ENCODE results near the gene OSBP2. TPM values are rescaled to one million over a fixed set of nuclear protein-coding genes. Genes with fewer than 3 reads are reported as not detected.

The OSBP2 gene
- total RNA-seq, result 19.2 TPM

DNA sequence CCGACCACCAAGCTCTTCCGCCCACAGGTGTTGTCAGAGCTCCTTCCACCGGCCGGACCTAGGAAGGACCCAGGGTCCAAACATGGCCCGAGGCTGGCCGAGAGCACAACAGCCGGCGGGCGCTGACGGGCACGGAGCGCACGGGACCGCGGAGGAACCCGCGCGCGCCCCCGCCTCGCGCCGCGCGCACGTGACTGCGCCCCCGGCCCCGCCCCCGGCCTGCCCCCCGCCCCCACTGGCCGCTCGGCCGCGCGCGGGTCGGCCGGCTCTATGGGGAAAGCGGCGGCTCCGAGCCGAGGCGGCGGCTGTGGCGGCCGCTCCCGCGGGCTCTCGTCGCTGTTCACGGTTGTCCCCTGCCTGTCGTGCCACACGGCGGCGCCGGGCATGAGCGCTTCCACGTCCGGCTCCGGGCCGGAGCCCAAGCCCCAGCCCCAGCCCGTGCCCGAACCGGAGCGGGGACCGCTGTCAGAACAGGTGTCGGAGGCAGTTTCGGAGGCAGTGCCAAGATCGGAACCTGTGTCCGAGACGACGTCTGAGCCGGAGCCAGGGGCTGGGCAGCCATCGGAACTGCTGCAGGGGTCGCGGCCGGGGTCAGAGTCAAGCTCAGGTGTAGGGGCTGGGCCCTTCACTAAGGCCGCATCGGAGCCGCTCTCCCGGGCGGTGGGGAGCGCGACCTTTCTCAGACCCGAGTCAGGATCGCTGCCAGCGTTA, at the start of gene OSBP2:
TSS of gene OSBP2 (plus strand) at position 235 of the 711 bp plus-strand sequence. CDS start at position 271, 36 bp downstream.
- DNase-seq (ENCODE audit: low spot score in 2 of 2) (peak; percentile 77 to 87), FAIRE-seq (no peak)

- DNase-seq (ENCODE audit: low spot score in 2 of 2) (no peak), FAIRE-seq (no peak)
Observed at GRCh38 chr22:30646518-30647160, 48.0 kb upstream of the OSBP2 start.

GRCh38 chr22:30647536-30647935, 47.1 kb upstream of the OSBP2 start:
- no peak for FAIRE-seq

DNA sequence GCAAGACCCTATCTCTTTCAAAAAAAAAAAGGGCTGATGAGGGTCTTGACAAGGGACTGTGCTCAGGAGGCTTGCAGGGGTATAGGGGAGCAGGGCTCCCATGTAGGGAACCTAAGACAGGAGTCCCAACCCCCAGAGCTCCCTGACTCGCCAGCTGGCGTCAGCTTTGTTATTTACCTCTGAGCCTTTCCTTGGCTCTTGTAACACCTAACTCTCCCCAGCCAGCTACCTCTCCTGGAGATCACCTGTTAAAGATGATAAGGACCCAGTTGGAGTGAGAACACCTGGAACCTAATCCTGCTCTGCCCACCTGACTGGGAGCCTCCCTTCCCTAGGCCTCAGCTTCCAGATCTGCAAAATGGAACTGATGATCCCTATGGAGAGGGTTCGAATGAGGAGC, 45.8 kb upstream of the OSBP2 start:
- DNase-seq (ENCODE audit: low spot score in 2 of 2), result no peak
- FAIRE-seq, result no peak

More at GRCh38 chr22:30647536-30647935, 47.1 kb upstream of the OSBP2 start:
- no peak for DNase-seq (ENCODE audit: low spot score in 2 of 2)

GRCh38 chr22:30649430-30650007, 45.2 kb upstream of the OSBP2 start:
- peak in 1 of 2 donors; percentile 64 for DNase-seq (ENCODE audit: low spot score in 2 of 2)
- FAIRE-seq, result no peak

GRCh38 chr22:30650508-30651116, 44.1 kb upstream of the OSBP2 start:
- DNase-seq (ENCODE audit: low spot score in 2 of 2) (peak in 1 of 2 donors; percentile 42), FAIRE-seq (no peak)

DNA sequence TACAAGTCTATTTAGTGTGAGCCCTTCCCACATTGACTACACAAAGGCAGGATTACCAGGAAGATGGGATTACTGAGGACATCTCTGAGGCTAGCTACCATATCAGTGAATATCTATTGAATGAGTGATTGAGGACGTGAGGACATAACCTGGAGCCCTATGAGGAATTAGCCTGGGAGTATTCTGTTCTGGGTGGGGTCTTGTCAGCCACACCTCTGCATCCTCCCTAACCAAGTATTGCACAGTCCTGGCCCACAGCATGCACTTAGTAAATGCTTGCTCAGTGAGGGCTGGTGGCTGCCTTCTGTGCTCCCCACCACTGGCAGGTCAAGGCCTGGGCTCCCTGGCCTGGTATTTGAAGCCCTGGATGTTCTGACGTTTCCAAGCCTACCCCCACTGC, 41.8 kb upstream of the OSBP2 start:
- FAIRE-seq, result no peak

DNA sequence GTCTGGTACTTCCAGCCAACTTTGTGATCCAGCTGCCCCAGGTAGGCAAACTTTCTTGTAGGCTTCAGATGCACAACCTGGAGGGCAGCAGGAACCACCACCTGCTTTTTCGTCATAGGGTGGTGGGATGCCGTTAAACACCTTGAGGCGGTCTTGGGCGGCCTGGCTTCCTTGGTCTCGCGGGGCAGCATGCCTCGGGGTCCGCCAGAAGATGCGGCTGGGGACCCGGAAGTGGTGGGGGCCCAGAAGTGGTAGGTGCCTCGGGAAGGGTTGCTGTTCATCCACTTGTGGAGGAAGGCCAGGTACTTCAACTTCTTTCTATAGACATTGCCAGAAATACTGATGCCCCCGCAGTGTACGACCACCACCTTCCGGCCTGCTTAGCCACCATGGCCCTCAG, 40.3 kb upstream of the OSBP2 start:
- FAIRE-seq (no peak), DNase-seq (ENCODE audit: low spot score in 2 of 2) (no peak)

More for the DNA sequence above, 41.8 kb upstream of the OSBP2 start:
- DNase-seq (ENCODE audit: low spot score in 2 of 2), result no peak

GRCh38 chr22:30655532-30655931, 39.1 kb upstream of the OSBP2 start:
- DNase-seq (ENCODE audit: low spot score in 2 of 2), result no peak
- no peak for FAIRE-seq

DNA sequence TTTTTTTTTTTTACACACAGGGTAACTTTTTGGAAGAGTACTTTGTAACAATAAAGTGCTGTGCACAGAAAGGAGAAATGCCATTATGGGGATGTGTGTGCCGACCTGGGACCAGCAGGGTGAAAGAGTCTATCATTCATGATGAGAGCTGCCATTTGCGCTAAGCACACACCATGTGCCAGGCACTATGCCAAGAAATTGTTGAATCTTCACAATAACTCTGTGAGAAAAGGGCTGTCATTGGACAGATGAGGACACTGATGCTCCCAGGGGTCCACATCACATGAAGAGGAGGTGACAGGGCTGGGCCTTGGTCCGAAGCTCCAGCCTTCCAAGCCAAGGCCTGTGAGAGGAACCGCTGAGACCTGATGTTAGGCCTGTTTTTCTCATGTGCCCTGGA, 32.6 kb upstream of the OSBP2 start:
- DNase-seq (ENCODE audit: low spot score in 2 of 2) (no peak), FAIRE-seq (no peak)

- FAIRE-seq, result no peak
- no peak for DNase-seq (ENCODE audit: low spot score in 2 of 2)
Observed at GRCh38 chr22:30664798-30665197, 29.9 kb upstream of the OSBP2 start.

DNA sequence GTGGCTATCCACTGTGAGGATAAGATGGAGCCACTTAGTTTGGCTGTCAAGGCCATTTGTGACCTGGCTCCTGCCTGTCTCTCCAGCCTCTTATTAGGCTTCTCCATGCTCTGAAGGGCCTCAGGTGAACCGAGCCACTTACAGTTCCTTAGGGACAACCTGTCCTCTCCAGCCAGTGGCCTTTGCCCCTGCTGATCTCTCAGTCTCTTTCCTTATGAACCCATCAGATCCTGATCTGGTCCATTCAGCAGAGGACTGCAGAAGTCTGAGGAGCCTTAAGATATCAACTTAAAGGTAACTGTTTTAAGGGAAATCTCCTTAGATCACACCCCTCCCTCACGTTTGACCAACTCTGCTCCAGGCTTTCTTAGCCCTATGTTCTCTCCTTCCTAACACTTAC, 29.4 kb upstream of the OSBP2 start:
- FAIRE-seq (no peak), DNase-seq (ENCODE audit: low spot score in 2 of 2) (no peak)

GRCh38 chr22:30665786-30666185, 28.9 kb upstream of the OSBP2 start:
- DNase-seq (ENCODE audit: low spot score in 2 of 2) (no peak), FAIRE-seq (no peak)

DNA sequence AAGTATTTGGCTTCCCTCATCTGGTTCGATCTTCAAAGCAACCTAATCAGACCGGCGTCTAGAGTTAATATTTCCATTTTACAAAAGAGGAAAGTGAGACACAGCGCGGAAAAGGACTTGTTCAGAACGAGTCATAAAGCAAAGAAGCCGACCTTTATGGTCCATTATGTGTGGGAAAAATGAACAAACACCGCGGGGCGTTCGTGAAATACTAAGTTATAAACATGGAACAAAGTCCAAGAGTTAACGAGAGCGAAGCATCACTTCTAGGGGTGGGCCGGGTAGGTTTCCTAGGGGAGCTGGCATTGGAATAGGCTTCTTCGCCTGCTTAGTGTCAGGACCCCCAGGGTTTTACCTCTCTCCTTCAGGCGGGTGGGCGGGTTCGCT, 27.6 kb upstream of the OSBP2 start:
- FAIRE-seq, result no peak
- DNase-seq (ENCODE audit: low spot score in 2 of 2), result no peak

- FAIRE-seq, result no peak
- peak; percentile 87 to 97 for DNase-seq (ENCODE audit: low spot score in 2 of 2)
Observed at GRCh38 chr22:30667494-30668385, 26.9 kb upstream of the OSBP2 start, which contains the start of gene DUSP18. DUSP18 (minus strand) TSS chr22:30667875; CDS start chr22:30664003, 3,872 bp downstream.

GRCh38 chr22:30668386-30668710, 26.3 kb upstream of the OSBP2 start:
- no peak for DNase-seq (ENCODE audit: low spot score in 2 of 2)

GRCh38 chr22:30671071-30671470, 23.6 kb upstream of the OSBP2 start:
- DNase-seq (ENCODE audit: low spot score in 2 of 2), result no peak
- FAIRE-seq, result no peak

More at GRCh38 chr22:30668386-30668710, 26.3 kb upstream of the OSBP2 start:
- FAIRE-seq, result no peak

DNA sequence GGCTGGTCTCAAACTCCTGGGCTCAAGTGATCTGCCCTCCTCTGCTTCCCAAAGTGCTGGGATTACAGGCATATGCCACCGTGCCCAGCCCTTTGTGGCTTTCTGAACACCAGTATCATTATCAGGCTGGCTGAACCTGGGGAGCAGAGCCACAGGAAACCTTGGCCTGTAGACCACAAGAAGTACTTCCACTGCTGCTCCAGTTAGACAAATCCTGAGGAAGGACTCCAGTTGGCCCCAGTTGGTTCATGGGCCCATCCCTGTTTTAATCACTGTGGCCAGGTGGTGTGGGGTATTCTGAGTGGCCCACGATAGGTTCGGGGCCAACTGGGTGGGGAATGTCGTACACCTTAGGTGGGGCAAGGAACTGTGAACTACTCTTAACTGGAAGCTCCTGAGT, 21.5 kb upstream of the OSBP2 start:
- DNase-seq (ENCODE audit: low spot score in 2 of 2), result no peak
- FAIRE-seq, result no peak

- no peak for FAIRE-seq
- no peak for DNase-seq (ENCODE audit: low spot score in 2 of 2)
Observed at GRCh38 chr22:30674482-30674881, 20.2 kb upstream of the OSBP2 start.

GRCh38 chr22:30675436-30675835, 19.2 kb upstream of the OSBP2 start:
- no peak for DNase-seq (ENCODE audit: low spot score in 2 of 2)
- FAIRE-seq, result no peak

All from frontal cortex (tissue), 4 donors.